ENCODE measurements around the gene PRLH.

The PRLH gene

DNA sequence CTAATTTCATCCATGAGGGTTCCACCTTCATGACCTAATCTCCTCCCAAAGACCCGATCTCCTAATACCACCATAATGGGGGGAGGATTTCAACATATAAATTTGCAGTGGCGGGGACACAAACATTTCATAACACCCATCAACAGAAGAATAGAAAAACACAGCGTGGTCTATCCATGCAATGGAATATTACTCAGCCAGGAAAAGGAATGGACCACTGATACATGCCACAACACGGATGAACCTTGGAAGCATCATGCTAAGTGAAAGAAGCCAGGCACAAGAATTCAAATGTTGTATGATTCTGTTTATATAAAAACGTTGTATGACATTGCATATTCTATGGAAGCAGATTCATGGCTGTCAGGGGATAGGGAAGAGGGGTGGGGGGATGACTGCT lies 2.7 kb downstream of the PRLH start:
- Mint-ChIP-seq H3K27ac (no peak overlapping the region), H3K4me1 (peaks cover 6% of the 10 kb centered on the region), H3K9me3 (no peaks in the 10 kb centered on the region), H3K4me3 (no peak overlapping the region), H3K36me3 (no peaks in the 10 kb centered on the region)
- DNase-seq (ENCODE audit: low spot score in 2 of 2) (no peak), ATAC-seq (no peak)

DNA sequence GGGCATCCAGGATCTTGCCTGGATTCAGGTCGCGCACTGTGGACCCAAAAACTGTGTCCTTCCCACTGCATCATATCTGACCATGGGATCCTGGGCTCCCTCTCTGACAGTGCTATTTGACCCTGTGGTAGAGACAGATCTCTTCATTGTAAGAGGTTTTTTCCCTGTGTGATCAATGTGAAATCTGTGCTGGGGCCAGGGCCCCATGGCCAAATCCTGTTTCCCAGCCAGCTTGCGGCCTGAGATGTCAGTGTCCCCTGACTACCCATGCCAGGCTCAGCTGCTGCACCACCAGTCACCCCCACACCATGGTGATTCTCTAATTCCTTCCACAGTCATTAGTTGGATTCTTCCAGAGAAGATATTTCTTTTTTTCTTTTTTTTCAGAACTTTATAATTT lies 3.5 kb downstream of the PRLH start:
- H3K4me3 Mint-ChIP-seq = no peak overlapping the region
- peaks cover 6% of the 10 kb centered on the region for H3K4me1 Mint-ChIP-seq
- H3K36me3 Mint-ChIP-seq = no peaks in the 10 kb centered on the region
- ATAC-seq = no peak
- H3K27ac Mint-ChIP-seq = no peak overlapping the region
- no peaks in the 10 kb centered on the region for H3K9me3 Mint-ChIP-seq
- DNase-seq (ENCODE audit: low spot score in 2 of 2) = no peak

DNA sequence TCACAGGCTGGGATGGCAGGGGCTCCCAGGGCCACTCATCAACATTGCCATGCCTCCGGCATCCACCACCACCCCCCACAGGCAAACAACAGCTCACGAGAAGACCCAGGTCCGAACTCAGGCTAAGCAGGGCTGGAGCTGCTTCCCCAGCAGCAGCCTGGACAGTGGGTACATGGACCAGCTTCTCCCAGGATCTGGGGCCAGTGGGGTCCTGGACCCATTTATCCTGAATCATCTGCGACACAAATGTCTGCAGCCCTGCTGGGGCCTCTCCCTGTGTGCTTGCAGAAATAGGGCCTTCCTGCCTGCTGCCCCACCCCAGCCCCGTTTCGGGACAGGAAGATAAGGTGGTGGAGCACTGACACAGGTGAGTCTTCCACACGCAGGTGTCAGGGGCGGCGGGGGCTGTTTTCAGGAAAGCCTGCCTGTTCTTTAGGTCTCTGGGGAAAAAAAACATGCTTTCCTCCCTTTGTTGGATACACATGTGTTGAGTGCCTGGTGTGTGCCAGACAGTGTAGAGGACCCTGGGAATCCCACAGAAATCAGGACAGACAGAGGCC lies 4.5 kb downstream of the PRLH start:
- Mint-ChIP-seq H3K4me1 (peaks cover 6% of the 10 kb centered on the region), H3K9me3 (no peaks in the 10 kb centered on the region)
- no peak for ATAC-seq

DNA sequence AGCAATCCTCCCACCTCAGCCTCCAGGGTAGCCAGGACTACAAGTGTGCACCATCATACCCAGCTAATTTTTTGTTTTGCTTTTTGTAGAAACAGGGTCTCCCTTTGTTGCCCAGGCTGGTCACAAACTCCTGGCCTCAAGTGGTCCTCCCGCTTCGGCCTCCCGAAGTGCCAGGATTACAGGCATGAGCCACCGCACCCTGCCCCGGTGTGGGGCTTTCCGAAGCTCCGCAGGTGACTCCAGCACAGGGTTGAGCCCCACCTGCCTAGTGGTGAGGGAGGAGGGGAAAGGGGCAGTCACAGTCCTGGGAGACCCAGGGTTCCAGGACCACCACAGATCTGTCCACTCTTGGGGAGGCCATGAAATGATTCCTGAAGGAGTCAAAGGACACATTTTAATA lies 5.2 kb downstream of the PRLH start:
- Mint-ChIP-seq H3K27ac (no peak overlapping the region), H3K4me1 (peaks cover 9% of the 10 kb centered on the region), H3K4me3 (no peak overlapping the region), H3K36me3 (no peaks in the 10 kb centered on the region), H3K9me3 (no peaks in the 10 kb centered on the region)
- no peak for DNase-seq (ENCODE audit: low spot score in 2 of 2)
- ATAC-seq = no peak

More for the DNA sequence above, 4.5 kb downstream of the PRLH start:
- DNase-seq (ENCODE audit: low spot score in 2 of 2) = no peak
- H3K4me3 Mint-ChIP-seq = no peak overlapping the region
- no peaks in the 10 kb centered on the region for H3K36me3 Mint-ChIP-seq
- no peak overlapping the region for H3K27ac Mint-ChIP-seq

DNA sequence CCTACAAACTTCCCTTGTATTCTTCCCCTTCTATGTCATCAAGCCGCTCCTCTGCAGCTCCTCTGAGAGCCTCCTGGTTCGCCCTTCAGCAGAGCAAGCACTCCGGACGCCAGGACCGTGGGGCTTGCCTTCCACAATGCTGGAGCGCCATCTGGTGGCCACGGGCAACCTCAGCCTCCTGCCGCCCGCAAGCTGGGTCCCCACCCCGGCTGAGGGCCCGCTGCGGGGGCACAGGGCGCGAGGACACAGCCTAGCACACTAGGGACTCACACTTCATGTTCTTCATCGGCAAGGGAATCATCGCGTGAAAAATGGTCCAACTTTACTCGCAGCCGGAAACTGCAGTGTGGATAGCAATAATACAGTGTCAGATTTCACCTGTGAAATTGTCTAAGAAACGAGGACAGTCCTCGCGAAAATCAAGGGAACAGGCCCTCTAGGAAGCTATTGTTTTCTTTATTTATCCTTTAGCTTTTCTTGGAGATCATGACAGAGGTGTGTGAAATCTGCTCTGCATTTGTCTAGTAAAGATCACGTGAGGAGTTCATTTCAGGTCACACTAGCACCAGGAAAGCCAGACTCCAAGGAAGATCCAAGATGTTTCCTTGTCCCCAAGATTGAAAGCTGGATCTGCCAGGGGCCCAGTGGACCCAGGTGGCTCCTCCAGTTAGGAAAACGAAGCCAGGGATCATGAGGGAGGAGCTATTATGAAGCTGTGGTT lies 5.8 kb downstream of the PRLH start:
- Mint-ChIP-seq H3K4me3 (no peak overlapping the region), H3K9me3 (no peaks in the 10 kb centered on the region), H3K4me1 (peaks cover 15% of the 10 kb centered on the region), H3K27ac (no peak overlapping the region), H3K36me3 (no peaks in the 10 kb centered on the region)
- ATAC-seq (peak; percentile 91), DNase-seq (ENCODE audit: low spot score in 2 of 2) (peak; percentile 87 to 90)

DNA sequence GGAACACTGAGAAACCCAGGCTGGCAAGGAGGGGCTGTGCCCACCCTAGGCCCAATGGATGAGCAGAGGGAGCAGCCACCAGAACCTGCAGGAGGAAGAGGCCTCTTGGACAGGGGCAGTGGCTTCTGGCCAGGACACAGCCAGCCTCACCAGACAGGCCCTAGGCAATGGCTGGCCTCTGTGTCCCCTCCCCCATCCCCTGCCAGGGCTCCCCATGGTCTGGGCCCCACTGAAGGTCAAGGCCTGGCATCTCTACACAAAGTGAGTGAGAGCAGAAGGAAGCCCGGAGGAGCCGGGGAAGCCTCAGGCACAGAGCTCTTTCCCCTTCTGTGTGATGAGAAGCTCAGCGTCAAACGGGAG lies 6.3 kb downstream of the PRLH start:
- H3K9me3 Mint-ChIP-seq = no peaks in the 10 kb centered on the region
- peaks cover 15% of the 10 kb centered on the region for H3K4me1 Mint-ChIP-seq
- DNase-seq (ENCODE audit: low spot score in 2 of 2) = no peak
- no peak overlapping the region for H3K27ac Mint-ChIP-seq
- no peak for ATAC-seq
- no peaks in the 10 kb centered on the region for H3K36me3 Mint-ChIP-seq
- no peak overlapping the region for H3K4me3 Mint-ChIP-seq

DNA sequence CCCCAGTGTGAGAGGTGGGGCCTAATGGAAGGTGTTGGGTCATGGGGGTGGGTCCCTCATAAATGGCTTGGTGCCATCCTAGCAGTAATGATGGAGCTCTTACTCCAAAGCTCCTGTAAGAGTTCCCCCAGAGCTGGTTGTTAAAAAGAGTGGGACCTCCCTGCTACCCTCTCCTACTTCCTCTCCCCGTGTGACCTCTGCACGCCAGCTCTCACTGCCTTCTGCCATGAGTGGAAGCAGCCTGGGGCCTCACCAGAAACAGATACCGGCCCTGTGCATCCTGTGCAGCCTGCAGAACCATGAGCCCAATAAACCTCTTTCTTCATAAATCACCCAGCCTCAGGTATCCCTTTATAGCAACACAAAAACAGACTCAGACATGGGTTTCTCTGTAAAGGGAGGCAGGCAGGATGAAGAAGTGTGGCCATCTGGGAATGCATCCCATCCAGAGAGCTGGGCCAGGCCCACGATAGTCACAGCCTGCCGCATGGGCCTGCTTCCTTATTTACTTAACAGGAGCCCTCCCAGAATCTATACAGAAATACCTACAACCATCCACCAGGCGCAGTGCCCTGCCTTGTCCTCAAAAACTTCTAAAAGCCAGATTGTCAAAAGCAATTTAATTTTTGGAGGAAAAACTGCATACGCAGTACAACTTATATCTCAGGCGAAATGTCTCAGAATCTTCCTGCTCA lies 7.5 kb downstream of the PRLH start:
- H3K9me3 Mint-ChIP-seq = no peaks in the 10 kb centered on the region
- H3K4me3 Mint-ChIP-seq = no peak overlapping the region

DNA sequence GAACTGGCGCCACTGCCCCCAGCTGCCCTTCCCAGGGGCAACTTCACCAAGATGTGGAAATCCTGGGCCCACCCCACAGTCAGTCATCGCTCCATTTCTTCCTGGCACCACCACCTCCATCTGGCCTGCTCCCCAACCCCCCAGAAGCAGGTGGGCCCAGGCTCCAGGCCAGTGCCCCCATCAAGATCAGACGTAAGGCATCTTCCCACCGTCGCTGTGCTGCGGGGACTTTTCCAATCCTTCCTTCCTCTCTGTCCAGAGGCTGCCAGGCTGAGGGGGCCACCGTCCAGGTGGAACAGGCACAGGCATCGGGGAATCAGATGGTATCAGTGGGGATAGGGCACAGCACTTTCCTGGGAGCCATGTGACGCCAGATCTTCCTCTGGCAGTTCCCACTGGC lies 8.1 kb downstream of the PRLH start:
- H3K4me1 Mint-ChIP-seq = peaks cover 15% of the 10 kb centered on the region
- H3K4me3 Mint-ChIP-seq = no peak overlapping the region
- H3K9me3 Mint-ChIP-seq = no peaks in the 10 kb centered on the region
- DNase-seq (ENCODE audit: low spot score in 2 of 2) (no peak), ATAC-seq (no peak)
- H3K27ac Mint-ChIP-seq = peak overlapping the region; percentile 50
- no peaks in the 10 kb centered on the region for H3K36me3 Mint-ChIP-seq

More for the DNA sequence above, 7.5 kb downstream of the PRLH start:
- Mint-ChIP-seq H3K36me3 (no peaks in the 10 kb centered on the region), H3K4me1 (peaks cover 15% of the 10 kb centered on the region), H3K27ac (peak overlapping the region; percentile 50)
- DNase-seq (ENCODE audit: low spot score in 2 of 2) = no peak
- no peak for ATAC-seq

DNA sequence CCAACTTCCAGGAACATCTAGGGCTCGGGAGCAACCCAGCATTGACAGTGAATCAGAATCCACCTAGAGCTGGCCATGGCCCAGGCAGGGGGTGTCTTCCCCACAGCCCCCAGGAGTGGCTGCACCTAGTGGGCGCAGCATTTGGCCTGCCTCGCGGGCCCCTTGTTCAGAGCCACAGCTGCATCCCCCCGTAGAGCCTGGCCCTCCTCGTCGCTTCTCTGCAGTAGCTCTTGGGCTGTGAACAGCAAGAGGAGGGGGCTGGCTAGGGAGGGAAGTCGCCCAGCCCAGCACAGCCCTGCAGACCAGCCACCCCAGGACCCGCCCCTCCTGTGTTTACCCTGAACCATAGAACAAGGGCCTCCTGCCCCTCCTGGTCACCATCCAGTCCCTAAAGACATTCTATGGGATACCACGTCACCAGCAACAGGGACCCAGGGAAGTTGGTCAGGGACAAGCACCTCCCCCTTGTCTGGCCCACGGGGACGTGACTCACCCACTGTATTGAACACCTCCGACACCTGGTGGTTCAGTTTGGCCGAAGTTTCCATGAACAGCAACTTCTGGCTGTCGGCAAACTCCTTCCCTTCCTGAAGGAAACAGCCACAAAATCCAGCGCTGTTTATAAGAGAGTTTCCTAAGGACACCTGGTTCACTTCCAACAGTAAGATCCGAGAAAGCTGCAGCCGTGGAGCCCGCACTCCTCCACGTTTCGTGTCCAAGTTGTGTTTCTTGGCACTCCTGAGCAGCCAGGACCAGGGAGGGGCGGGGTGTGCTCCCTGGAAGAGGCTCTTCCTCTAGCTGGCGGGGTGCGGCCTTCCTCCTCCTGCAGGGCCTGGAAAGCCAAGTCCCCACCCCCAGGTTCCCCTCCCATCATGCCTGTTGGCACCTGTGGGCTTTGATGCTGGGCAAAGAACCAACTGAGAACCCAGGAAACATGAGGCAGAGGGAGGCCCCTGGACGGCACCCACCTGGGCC lies 8.8 kb downstream of the PRLH start:
- Mint-ChIP-seq H3K4me1 (peaks cover 15% of the 10 kb centered on the region), H3K9me3 (no peaks in the 10 kb centered on the region), H3K27ac (peak overlapping the region; percentile 50), H3K4me3 (no peak overlapping the region), H3K36me3 (no peaks in the 10 kb centered on the region)
- DNase-seq (ENCODE audit: low spot score in 2 of 2) = no peak
- ATAC-seq = no peak

DNA sequence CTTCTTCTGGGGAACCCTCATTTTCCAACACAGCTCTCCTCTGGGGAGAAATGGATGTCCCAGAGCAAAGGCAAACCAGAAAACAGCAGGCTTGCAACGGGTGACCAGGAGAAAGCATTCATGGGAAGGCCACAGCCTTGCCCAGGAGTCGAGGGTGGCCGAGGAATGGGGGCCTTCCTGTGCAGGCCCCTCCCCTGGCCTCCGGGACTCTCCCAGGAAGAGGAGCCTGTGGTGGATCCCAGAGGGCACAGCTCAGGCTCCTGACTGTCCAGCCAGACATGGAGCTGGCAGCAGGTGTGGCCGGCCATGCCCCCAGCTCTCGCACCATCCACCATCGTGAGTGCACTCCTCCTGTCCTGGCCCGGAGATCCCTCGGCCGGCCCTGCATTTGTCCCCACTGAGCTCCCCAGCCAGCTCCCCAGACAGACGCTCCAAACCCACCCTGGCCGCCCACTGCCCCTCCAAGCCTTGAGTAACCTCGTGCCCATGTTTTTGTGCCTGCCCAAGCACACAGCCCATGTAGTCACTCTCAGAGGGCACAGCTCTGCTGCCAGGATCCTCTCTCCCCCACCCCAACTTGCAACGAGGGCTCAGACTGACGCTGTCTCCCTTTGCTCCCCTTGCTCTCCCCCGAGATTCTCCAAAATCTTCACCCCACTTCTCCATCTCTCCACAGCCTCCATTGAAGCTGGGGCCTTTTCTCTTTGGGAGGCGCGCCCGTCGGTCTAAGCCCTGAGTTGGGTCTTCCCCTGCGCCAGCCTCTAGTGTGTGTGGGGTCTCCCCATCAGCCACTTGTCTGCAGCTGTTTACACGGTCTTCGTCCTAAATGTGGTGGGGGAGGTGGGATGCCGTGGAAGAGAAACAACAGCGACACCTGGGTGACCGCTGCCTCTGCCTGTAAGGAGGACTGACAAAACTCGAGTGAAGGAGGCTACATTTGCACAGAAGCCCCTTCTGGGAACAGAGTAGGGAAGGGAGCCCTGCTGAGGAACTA lies 9.8 kb downstream of the PRLH start:
- DNase-seq (ENCODE audit: low spot score in 2 of 2) (no peak), ATAC-seq (no peak)
- H3K27ac Mint-ChIP-seq = no peak overlapping the region
- no peak overlapping the region for H3K4me3 Mint-ChIP-seq
- peaks cover 15% of the 10 kb centered on the region for H3K4me1 Mint-ChIP-seq
- no peaks in the 10 kb centered on the region for H3K9me3 Mint-ChIP-seq
- H3K36me3 Mint-ChIP-seq = no peaks in the 10 kb centered on the region

DNA sequence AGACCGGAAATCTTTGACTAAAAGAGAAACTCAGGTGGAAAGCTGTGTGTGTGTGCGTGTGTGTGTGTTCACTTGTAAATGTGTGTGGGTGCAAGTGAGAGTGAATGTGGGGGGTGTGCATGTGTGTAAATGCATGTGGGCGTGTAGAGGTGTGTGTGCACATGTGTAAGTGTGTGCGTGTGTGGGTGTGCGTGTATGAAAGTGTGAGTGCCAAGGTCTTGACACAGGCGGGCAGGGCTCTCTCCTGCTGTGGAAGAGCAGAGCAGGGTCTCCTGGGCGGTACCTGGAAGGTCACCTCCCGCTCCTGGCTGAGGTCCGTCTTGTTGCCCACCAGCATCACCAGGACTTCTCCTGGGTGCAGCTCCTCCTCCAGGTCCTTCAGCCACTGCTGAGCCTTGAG lies 10.6 kb downstream of the PRLH start:
- peaks cover 11% of the 10 kb centered on the region for H3K4me1 Mint-ChIP-seq
- DNase-seq (ENCODE audit: low spot score in 2 of 2) (no peak), ATAC-seq (no peak)
- peaks cover 2% of the 10 kb centered on the region for H3K36me3 Mint-ChIP-seq
- no peak overlapping the region for H3K4me3 Mint-ChIP-seq
- H3K9me3 Mint-ChIP-seq = no peaks in the 10 kb centered on the region
- no peak overlapping the region for H3K27ac Mint-ChIP-seq

DNA sequence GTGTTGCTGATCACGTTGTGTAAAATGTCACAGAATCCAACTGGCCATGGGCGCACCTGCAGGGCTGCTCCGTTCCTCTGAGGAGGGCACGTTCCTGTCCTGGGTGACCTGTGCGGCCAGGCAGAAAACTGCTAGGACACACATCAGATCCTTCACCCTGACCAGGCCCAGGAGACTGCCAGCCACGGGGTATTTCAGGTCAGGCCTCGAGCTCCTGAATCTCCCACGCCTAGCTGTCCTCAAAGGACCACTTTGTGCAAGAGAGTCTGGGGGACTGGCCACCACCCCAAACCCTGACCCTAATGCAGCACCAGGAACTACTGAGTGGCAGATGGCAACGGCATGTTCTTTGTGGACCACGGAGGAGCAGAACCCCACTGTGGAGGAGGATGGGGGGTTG lies 11.1 kb downstream of the PRLH start:
- H3K27ac Mint-ChIP-seq = no peak overlapping the region
- peaks cover 9% of the 10 kb centered on the region for H3K4me1 Mint-ChIP-seq
- H3K36me3 Mint-ChIP-seq = peaks cover 5% of the 10 kb centered on the region
- no peak overlapping the region for H3K4me3 Mint-ChIP-seq
- DNase-seq (ENCODE audit: low spot score in 2 of 2) = no peak
- H3K9me3 Mint-ChIP-seq = no peaks in the 10 kb centered on the region
- no peak for ATAC-seq

DNA sequence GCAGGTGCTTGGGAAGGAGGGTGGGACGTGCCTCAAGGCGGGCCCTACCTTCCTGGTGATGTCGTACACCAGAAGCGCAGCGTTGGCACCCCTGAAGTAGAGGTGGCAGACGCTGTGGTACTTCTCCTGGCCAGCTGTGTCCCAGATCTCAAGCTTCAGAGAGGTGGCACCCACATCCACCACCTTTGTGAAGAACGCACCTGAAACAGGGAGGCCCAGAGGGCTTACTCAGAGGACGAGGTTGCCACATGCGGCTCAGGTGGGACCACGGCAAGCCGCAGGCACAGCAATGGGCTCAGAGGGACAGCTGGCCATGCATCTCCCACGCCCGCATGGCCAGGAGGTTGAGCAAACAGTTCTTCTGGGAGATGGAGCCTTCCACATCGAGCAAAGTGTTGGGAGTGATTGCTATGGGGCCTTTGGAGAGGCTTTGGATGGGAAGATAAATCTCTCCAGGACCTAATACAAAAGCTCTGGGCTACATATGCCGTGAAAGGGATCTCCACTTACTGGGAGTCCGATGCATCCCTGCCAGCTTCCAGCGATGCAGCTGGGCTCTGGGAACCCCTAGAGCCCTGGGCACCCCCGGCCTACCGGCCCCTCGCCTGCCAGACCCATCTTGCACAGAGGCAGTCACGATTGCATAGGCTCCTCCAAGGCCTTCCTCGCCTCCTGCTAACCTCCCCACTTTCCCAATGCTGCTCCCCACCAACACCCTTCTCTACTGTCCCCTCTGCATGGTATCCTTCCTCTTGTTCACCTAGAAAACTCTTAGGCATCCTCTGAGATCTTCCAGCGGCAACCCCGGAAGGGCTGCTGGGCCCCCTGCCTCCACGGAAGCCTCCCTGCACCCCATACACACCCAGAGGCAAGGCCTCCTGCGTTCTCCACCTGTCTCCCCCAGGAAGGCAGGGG lies 11.8 kb downstream of the PRLH start:
- Mint-ChIP-seq H3K36me3 (peaks cover 5% of the 10 kb centered on the region), H3K9me3 (no peaks in the 10 kb centered on the region)

More for the DNA sequence above, 11.8 kb downstream of the PRLH start:
- H3K4me1 Mint-ChIP-seq = peaks cover 9% of the 10 kb centered on the region
- H3K4me3 Mint-ChIP-seq = no peak overlapping the region
- H3K27ac Mint-ChIP-seq = no peak overlapping the region
- ATAC-seq = no peak
- DNase-seq (ENCODE audit: low spot score in 2 of 2) = no peak
